ENCODE results near the gene BCAN.

DNA sequence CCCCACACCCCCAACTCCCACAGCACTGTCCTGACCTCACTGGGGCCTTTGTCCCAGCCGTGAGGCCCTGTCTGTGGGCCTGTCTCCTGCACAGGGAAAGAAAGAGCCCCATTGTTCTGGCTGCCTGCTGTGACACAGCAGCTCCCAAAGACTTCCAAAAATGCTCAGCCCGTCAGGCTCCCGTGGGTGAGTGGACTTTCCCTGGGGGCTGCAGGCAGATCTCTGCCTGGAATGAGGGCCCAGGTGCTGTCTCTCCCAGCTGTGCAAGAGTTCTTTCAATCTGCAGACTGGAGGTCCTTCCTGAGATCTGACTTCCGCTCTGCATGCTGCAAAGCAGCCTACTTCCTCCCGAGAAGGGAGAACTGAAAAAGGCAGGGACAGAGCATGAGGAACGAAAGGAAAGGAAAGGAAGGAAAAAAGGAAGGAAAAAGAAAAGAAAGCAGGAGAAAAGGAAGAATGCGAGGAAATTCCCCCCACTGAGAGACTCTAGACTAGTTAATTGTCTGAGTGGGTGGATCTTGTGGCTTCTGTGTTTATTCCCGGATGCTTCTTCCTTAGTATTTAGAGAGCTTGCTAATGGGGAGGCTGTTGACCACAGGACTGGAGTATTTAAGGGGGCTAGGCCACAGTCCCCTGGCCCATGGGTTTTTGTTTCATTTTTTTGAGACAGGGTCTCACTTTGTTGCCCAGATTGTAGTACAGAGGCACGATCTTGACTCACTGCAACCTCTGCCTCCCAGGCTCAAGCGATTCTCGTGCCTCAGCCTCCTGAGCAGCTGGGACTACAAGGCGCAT is 20.3 kb downstream of the BCAN start:
- TF ChIP-seq, protein P1, sequence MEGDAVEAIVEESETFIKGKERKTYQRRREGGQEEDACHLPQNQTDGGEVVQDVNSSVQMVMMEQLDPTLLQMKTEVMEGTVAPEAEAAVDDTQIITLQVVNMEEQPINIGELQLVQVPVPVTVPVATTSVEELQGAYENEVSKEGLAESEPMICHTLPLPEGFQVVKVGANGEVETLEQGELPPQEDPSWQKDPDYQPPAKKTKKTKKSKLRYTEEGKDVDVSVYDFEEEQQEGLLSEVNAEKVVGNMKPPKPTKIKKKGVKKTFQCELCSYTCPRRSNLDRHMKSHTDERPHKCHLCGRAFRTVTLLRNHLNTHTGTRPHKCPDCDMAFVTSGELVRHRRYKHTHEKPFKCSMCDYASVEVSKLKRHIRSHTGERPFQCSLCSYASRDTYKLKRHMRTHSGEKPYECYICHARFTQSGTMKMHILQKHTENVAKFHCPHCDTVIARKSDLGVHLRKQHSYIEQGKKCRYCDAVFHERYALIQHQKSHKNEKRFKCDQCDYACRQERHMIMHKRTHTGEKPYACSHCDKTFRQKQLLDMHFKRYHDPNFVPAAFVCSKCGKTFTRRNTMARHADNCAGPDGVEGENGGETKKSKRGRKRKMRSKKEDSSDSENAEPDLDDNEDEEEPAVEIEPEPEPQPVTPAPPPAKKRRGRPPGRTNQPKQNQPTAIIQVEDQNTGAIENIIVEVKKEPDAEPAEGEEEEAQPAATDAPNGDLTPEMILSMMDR (IDR thresholded peaks at IDR 0.05), result no peak
- TF ChIP-seq RCOR1 (IDR thresholded peaks at IDR 0.05; ENCODE audit: low read depth, low read length) (no peak), MAFK (IDR thresholded peaks at IDR 0.05; ENCODE audit: partially characterized antibody) (no peak), HDAC2 (IDR thresholded peaks at IDR 0.05) (no peak), POLR2A (IDR thresholded peaks at IDR 0.05; ENCODE audit: low read length) (no peak), MAZ (IDR thresholded peaks at IDR 0.05; ENCODE audit: borderline replicate concordance, low read depth, low read length) (no peak), RFX5 (IDR thresholded peaks at IDR 0.05) (no peak), CHD2 (IDR thresholded peaks at IDR 0.05; ENCODE audit: low read length, partially characterized antibody) (no peak)
- TF ChIP-seq, protein P2, sequence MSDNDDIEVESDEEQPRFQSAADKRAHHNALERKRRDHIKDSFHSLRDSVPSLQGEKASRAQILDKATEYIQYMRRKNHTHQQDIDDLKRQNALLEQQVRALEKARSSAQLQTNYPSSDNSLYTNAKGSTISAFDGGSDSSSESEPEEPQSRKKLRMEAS (IDR thresholded peaks at IDR 0.05), result no peak

Data from A549 (cell line).